ENCODE measurements around the gene ASCC3. TPM values are rescaled to one million over a fixed set of nuclear protein-coding genes. Genes with fewer than 3 reads are reported as not detected.
"Not testable (repeated sequence)": the region's sequence is repeated elsewhere in the genome, so short reads cannot be mapped to it uniquely, and the experiment has no call there.

The ASCC3 gene
- total RNA-seq, 1 donor, result 47.5 TPM

DNA sequence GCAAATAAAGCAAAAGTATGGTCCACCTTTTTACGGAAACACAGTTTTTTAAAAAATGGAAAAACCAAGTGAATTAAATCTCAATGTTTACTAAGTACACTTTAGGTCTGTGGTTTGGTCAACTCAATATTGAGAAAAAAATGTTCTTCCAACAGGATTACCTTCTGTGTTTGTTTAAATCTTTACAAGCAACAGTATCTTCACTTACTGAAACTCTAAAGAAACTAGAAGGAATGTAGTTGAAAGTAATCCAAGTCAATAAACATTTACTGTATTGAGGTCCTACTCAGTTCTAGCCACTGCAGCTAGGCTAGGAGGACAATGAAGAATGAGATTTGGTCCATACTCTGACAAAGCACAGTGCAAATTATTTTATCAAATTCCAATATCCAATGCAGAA, 80.1 kb downstream of the ASCC3 start:
- no peaks in the 10 kb centered on the region for H3K9me3 ChIP-seq (ENCODE audit: low read depth, low read length)
- no peaks in the 10 kb centered on the region for H3K27me3 ChIP-seq (ENCODE audit: insufficient read depth, low read length)
- H3K4me3 ChIP-seq (ENCODE audit: low read length), result no peak overlapping the region
- H3K4me1 ChIP-seq (ENCODE audit: insufficient read depth, low read length), result no peaks in the 10 kb centered on the region

DNA sequence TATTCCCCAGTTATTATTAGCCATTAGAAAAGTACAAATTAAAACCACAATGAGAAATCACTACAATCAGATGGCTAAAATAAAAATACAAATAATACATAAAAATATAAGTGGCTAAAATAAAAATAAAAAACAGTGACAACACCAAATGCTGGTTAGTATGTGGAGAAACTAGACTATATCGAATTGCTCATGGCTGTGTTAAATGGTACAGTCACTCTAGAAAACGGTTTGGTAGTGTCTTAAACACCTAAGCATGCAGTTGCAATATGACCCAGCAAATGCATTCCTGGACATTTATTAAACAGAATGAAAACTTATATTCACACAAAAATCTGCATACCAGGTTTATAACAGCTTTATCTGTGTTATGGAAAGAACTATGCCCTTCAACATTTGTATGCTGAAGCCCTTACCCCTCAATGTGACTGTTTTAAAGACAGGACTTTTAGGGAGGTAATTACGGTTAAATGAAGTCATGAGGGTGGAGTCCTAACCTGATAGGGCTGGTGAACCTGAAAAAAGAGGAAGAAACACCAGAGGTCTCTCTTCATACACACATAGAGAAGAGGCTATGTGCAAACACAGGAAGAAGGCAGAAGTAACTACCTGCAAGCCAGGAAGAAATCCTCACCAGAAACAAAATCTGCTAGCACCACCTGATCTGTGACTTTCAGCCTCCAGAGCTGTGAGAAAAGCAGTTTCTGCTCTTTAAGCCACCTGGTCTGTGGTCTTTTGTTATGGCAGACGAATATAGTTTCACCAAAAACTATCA, 84.9 kb downstream of the ASCC3 start:
- Histone ChIP-seq H3K9me3 (ENCODE audit: low read depth, low read length) (no peaks in the 10 kb centered on the region), H3K27me3 (ENCODE audit: insufficient read depth, low read length) (no peaks in the 10 kb centered on the region), H3K4me3 (ENCODE audit: low read length) (no peak overlapping the region), H3K4me1 (ENCODE audit: insufficient read depth, low read length) (no peaks in the 10 kb centered on the region)

GRCh38 chr6:100790084-100790483, 91.0 kb downstream of the ASCC3 start:
- H3K4me1 ChIP-seq (ENCODE audit: insufficient read depth, low read length), result no peaks in the 10 kb centered on the region
- H3K27me3 ChIP-seq (ENCODE audit: insufficient read depth, low read length), result no peaks in the 10 kb centered on the region
- H3K4me3 ChIP-seq (ENCODE audit: low read length), result no peak overlapping the region
- H3K9me3 ChIP-seq (ENCODE audit: low read depth, low read length), result no peaks in the 10 kb centered on the region

DNA sequence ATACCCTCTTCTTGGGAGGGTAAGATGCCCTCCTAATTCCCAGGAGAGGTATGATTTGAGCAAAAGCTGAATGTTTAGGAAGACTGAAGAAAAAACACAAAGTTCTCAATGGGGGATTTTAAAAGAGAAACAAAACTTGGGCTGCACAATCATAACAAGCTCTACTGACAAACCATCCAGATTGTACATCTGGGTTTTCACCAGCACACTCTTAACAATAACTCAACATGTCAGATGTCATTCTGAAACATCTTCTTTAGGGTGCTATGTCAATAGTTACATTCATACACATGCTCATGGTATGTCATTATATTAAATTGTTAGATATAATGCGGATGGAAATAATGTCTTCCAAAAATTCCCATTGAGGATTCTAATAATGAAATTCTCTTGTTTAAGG, 95.1 kb downstream of the ASCC3 start:
- no peaks in the 10 kb centered on the region for H3K9me3 ChIP-seq (ENCODE audit: low read depth, low read length)
- H3K27me3 ChIP-seq (ENCODE audit: insufficient read depth, low read length), result no peaks in the 10 kb centered on the region
- no peaks in the 10 kb centered on the region for H3K4me1 ChIP-seq (ENCODE audit: insufficient read depth, low read length)
- H3K4me3 ChIP-seq (ENCODE audit: low read length), result no peak overlapping the region

- H3K27me3 ChIP-seq (ENCODE audit: insufficient read depth, low read length), result no peaks in the 10 kb centered on the region
- no peaks in the 10 kb centered on the region for H3K9me3 ChIP-seq (ENCODE audit: low read depth, low read length)
- no peak overlapping the region for H3K4me3 ChIP-seq (ENCODE audit: low read length)
- no peaks in the 10 kb centered on the region for H3K4me1 ChIP-seq (ENCODE audit: insufficient read depth, low read length)
Observed at GRCh38 chr6:100780648-100781047, 100.5 kb downstream of the ASCC3 start.

DNA sequence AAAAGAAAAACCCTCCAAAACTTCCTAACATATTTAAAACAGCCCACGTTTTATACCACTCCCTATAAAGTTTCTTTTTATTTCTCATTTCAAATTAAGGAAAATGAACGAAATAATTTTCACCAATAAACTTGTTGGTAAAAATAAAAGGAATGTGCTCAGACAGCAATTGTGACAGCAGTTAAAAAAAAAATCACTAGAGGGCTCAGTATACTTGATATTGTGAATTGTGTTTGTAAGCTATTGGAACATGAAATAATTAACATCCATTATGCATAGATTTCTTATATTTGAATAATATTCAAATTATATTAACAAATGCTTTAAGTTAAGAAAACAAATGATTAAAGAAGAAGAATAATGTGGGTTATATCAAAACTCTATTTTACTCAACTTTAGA, 105.5 kb downstream of the ASCC3 start:
- Histone ChIP-seq H3K4me3 (ENCODE audit: low read length) (no peak overlapping the region), H3K4me1 (ENCODE audit: insufficient read depth, low read length) (no peaks in the 10 kb centered on the region), H3K9me3 (ENCODE audit: low read depth, low read length) (no peaks in the 10 kb centered on the region), H3K27me3 (ENCODE audit: insufficient read depth, low read length) (no peaks in the 10 kb centered on the region)

DNA sequence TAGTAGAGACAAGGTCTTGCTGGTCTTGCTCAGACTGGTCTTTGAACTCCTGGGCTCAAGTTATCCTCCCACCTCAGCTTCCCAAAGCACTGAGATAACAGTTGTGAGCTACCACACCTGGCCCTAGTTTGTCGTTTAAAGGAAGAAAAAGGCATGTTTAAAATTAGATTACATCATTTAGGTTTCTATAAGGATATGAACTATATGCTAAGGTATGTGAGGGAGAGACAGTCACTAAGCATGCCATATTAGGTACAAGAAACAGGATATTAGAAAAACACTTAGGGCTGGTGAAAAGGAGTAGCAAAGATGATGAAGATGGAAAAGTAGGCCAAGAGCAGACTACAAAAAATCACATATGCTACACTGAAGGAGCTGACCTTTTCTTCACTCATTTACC, 106.4 kb downstream of the ASCC3 start:
- Histone ChIP-seq H3K27me3 (ENCODE audit: insufficient read depth, low read length) (no peaks in the 10 kb centered on the region), H3K4me3 (ENCODE audit: low read length) (no peak overlapping the region)

DNA sequence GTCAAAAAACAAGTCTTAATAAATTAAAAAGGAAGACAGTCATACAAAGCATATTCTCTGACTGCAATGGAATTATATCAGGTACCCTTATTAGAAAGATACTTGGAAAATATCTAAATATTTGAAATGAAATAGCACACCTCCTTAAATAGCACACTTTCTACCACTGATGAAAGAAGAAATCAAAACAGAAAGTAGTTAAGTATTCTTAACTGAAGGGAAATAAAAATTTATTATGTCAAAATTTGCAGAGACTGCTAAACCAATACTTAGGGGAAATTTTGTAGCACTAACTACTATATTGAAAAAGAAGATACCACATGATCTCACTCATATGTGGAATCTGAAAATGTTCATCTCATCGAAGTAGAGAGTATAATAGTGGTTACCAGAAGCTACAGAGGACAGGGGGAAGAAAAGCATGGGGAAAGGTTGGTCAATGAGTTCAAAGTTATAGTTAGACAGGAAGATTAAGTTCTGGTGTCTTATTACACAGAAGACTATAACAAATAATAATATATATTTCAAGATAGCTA, 112.2 kb downstream of the ASCC3 start:
- Histone ChIP-seq H3K27me3 (ENCODE audit: insufficient read depth, low read length) (no peaks in the 10 kb centered on the region), H3K4me3 (ENCODE audit: low read length) (no peak overlapping the region), H3K9me3 (ENCODE audit: low read depth, low read length) (peaks cover 5% of the 10 kb centered on the region), H3K4me1 (ENCODE audit: insufficient read depth, low read length) (no peaks in the 10 kb centered on the region)

More for the DNA sequence above, 106.4 kb downstream of the ASCC3 start:
- no peaks in the 10 kb centered on the region for H3K9me3 ChIP-seq (ENCODE audit: low read depth, low read length)
- H3K4me1 ChIP-seq (ENCODE audit: insufficient read depth, low read length), result no peaks in the 10 kb centered on the region

- no peaks in the 10 kb centered on the region for H3K27me3 ChIP-seq (ENCODE audit: insufficient read depth, low read length)
Observed at GRCh38 chr6:100763617-100764241, 117.4 kb downstream of the ASCC3 start.

DNA sequence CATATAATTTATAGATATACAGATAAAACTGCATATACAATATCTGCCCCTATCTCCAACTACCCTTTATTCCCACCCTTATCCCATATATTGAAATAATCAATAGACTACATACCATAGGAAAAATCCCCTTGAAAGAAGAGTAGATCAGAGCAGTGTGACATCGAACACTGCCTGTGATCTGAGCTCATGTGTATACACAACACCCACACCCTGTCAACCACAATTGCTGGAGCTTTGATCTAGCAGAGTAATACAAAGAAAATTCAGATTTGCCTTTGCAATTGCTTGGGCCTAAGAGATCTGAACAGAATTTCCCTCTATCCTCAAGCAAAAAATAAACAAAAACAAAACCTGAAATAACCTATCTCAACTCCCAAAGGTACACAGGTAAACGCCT, 119.3 kb downstream of the ASCC3 start:
- Histone ChIP-seq H3K27me3 (ENCODE audit: insufficient read depth, low read length) (no peaks in the 10 kb centered on the region), H3K4me3 (ENCODE audit: low read length) (no peak overlapping the region), H3K9me3 (ENCODE audit: low read depth, low read length) (peaks cover 11% of the 10 kb centered on the region), H3K4me1 (ENCODE audit: insufficient read depth, low read length) (no peaks in the 10 kb centered on the region)

More at GRCh38 chr6:100763617-100764241, 117.4 kb downstream of the ASCC3 start:
- Histone ChIP-seq H3K4me3 (ENCODE audit: low read length) (no peak overlapping the region), H3K9me3 (ENCODE audit: low read depth, low read length) (peaks cover 11% of the 10 kb centered on the region), H3K4me1 (ENCODE audit: insufficient read depth, low read length) (no peaks in the 10 kb centered on the region)

- H3K9me3 ChIP-seq (ENCODE audit: low read depth, low read length); H3K4me3 ChIP-seq (ENCODE audit: low read length): not testable (repeated sequence)
Observed at GRCh38 chr6:100758386-100758785, 122.7 kb downstream of the ASCC3 start.

DNA sequence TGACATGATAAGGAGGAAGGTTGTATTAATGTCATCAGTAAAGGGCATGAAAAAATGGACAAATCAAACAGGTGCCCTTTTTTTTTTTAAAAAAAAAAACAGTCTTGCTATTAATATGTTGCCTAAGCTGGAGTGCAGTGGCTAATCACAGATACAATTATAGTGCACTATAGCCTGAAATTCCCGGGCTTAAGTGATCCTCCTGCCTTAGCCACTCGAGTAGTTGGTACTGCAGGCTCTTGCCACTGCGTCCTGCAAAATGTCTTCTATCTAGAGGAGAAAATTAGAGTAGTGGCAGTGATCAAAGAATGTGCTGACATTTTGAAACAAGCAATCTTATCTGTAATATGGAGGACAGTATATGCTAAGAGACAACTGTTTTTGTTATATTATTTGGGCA, 127.7 kb downstream of the ASCC3 start:
- H3K4me1 ChIP-seq (ENCODE audit: insufficient read depth, low read length), result no peaks in the 10 kb centered on the region
- H3K9me3 ChIP-seq (ENCODE audit: low read depth, low read length), result no peaks in the 10 kb centered on the region
- H3K4me3 ChIP-seq (ENCODE audit: low read length), result no peak overlapping the region
- no peaks in the 10 kb centered on the region for H3K27me3 ChIP-seq (ENCODE audit: insufficient read depth, low read length)

More at GRCh38 chr6:100758386-100758785, 122.7 kb downstream of the ASCC3 start:
- not testable (repeated sequence) for H3K27me3 ChIP-seq (ENCODE audit: insufficient read depth, low read length); H3K4me1 ChIP-seq (ENCODE audit: insufficient read depth, low read length)

DNA sequence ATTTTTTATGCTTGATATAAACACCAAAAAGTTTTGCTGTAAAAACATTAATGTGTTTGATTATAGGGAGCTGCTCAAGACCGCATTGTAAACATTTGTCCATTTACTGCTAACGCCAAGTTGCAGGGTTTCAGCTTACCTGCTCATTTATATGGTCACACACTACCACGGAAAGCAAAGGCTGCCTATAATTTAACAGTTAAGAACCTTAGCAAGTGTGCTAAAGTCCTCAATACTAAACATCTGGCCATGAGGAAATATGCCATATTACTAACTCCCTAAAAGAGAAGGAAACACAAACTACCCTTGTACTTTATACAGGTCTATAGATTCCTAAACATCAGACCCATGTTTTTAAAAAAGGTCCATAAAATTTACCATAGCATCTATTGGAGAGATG, 129.5 kb downstream of the ASCC3 start:
- Histone ChIP-seq H3K27me3 (ENCODE audit: insufficient read depth, low read length) (no peaks in the 10 kb centered on the region), H3K9me3 (ENCODE audit: low read depth, low read length) (no peaks in the 10 kb centered on the region), H3K4me1 (ENCODE audit: insufficient read depth, low read length) (no peaks in the 10 kb centered on the region), H3K4me3 (ENCODE audit: low read length) (no peak overlapping the region)

DNA sequence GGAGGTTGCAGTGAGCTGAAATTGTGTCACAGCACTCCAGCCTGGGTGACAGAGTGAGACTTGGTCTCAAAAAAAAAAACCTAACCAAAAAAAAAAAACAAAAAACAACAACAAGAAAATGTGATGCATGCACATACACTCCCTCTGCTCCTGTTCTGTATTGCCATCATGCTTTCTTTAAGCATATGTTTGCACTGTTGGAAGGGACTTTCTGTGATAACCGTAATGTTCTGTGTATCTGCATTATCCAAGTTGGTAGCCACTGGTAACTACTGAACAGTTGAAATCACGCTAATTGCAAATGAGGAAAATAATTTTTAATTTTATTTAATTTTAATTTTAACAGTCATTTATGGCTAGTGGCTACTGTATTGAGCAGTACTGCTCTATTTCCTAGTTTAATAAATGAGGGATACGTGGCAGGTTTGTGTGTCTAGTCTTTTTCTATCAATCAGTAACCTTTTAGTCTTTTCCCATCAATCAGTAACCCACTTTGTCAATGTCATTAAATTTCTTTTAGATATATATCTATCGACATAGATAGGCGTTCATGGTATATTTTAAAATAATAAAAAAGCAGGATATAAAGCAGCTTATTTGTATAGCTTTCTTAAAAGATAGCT, 135.6 kb downstream of the ASCC3 start:
- Histone ChIP-seq H3K4me3 (ENCODE audit: low read length) (no peak overlapping the region), H3K27me3 (ENCODE audit: insufficient read depth, low read length) (no peaks in the 10 kb centered on the region)

DNA sequence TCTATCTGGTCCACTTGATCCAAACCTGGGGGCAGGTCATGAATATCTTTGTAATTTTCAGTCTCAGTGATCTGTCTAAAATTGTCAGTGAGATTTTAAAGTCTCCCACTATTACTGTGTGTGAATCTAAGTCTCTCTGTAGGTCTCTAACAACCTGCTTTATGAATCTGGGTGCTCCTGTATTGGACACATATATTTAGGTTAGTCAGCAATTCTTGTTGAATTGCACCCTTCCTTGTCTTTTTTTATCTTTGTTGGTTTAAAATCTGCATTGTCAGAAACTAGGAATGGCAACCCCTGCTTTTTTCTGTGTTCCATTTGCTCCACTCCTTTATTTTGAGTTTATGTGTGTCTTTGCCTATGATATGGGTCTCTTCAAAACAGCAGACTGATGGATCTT, 140.7 kb downstream of the ASCC3 start:
- Histone ChIP-seq H3K27me3 (ENCODE audit: insufficient read depth, low read length) (no peaks in the 10 kb centered on the region), H3K9me3 (ENCODE audit: low read depth, low read length) (peaks cover 4% of the 10 kb centered on the region), H3K4me1 (ENCODE audit: insufficient read depth, low read length) (no peaks in the 10 kb centered on the region), H3K4me3 (ENCODE audit: low read length) (no peak overlapping the region)

More for the DNA sequence above, 135.6 kb downstream of the ASCC3 start:
- peaks cover 4% of the 10 kb centered on the region for H3K9me3 ChIP-seq (ENCODE audit: low read depth, low read length)
- H3K4me1 ChIP-seq (ENCODE audit: insufficient read depth, low read length), result no peaks in the 10 kb centered on the region
